Mononuclear cell (primary cell): Measurements from ENCODE around the gene RET. TPM values are rescaled to one million over a fixed set of nuclear protein-coding genes. Genes with fewer than 3 reads are reported as not detected.

Experiments
- H3K27me3 ChIP-seq: 2 replicates; pipeline ENCODE4 v1.6.0; 2011; ENCODE audit warnings: low read length, control low read depth; ENCODE audit not compliant: insufficient read depth
- H3K4me1 ChIP-seq: 2 replicates; pipeline ENCODE4 v1.5.1; 2011; ENCODE audit warnings: mild to moderate bottlenecking, low read length, control low read depth; ENCODE audit not compliant: insufficient read depth
- H3K4me3 ChIP-seq: 2 replicates; pipeline ENCODE4 v1.5.1; 2011; ENCODE audit warnings: mild to moderate bottlenecking, low read length, moderate library complexity
- H3K9me3 ChIP-seq: 2 replicates; pipeline ENCODE4 v1.5.1; 2011; ENCODE audit warnings: low read depth, mild to moderate bottlenecking, control low read depth, low read length
- total RNA-seq: library from RNA; depleted of rRNA; stranded (reverse); fragments of >200 nt; gene quantifications from one replicate; pipeline ENCODE4 v1.2.3, GENCODE V29; 2012

The RET gene
- total RNA-seq, 1 donor, result 0.63 TPM

GRCh38 chr10:43065234-43065633 lies 11.6 kb upstream of the RET start:
- H3K9me3 ChIP-seq, result no peaks in the 10 kb centered on the region
- H3K4me3 ChIP-seq, result no peak overlapping the region
- no peaks in the 10 kb centered on the region for H3K4me1 ChIP-seq
- no peaks in the 10 kb centered on the region for H3K27me3 ChIP-seq

DNA sequence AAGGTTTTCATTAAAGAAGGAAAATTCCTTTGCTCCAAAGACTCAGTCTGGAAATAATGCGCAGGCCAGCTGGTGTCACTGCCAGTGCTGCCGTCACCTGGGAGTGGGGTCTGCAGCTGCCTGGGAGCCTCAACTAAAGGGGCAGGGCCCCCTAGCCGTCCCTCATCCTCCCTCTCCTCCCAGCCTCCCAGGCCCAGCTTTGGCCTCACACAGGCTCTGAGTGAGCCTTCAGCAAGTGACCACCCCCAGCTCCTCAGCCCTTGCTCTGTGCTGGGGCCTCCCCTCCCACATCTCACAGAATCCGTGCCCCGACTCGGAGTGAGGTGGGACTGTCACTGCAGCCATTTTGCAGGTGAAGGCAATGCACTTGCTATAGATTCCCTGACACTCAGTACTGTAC lies 11.1 kb upstream of the RET start:
- Histone ChIP-seq H3K4me1 (no peaks in the 10 kb centered on the region), H3K27me3 (no peaks in the 10 kb centered on the region), H3K9me3 (no peaks in the 10 kb centered on the region), H3K4me3 (no peak overlapping the region)

- no peaks in the 10 kb centered on the region for H3K4me1 ChIP-seq
- H3K4me3 ChIP-seq, result no peak overlapping the region
- H3K9me3 ChIP-seq, result no peaks in the 10 kb centered on the region
- no peaks in the 10 kb centered on the region for H3K27me3 ChIP-seq
Observed at GRCh38 chr10:43066481-43066880, 10.4 kb upstream of the RET start.

GRCh38 chr10:43067391-43068135 lies 9.3 kb upstream of the RET start:
- no peaks in the 10 kb centered on the region for H3K27me3 ChIP-seq
- H3K4me1 ChIP-seq, result no peaks in the 10 kb centered on the region
- no peak overlapping the region for H3K4me3 ChIP-seq
- H3K9me3 ChIP-seq, result no peaks in the 10 kb centered on the region

DNA sequence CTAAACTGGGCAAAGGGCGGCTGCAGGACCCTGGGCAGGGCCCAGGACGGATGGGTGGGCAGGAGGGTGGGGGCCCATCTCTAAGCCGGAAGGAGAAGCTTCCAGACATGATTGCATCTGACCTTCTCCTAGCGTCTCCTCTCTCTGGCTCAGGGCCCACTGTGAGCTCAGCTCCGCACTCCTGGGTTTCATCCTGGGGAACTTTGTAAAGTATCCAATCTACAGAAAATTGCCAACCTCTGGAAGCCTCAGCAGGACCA lies 8.8 kb upstream of the RET start:
- H3K4me3 ChIP-seq, result no peak overlapping the region
- no peaks in the 10 kb centered on the region for H3K27me3 ChIP-seq
- no peaks in the 10 kb centered on the region for H3K4me1 ChIP-seq
- no peaks in the 10 kb centered on the region for H3K9me3 ChIP-seq

DNA sequence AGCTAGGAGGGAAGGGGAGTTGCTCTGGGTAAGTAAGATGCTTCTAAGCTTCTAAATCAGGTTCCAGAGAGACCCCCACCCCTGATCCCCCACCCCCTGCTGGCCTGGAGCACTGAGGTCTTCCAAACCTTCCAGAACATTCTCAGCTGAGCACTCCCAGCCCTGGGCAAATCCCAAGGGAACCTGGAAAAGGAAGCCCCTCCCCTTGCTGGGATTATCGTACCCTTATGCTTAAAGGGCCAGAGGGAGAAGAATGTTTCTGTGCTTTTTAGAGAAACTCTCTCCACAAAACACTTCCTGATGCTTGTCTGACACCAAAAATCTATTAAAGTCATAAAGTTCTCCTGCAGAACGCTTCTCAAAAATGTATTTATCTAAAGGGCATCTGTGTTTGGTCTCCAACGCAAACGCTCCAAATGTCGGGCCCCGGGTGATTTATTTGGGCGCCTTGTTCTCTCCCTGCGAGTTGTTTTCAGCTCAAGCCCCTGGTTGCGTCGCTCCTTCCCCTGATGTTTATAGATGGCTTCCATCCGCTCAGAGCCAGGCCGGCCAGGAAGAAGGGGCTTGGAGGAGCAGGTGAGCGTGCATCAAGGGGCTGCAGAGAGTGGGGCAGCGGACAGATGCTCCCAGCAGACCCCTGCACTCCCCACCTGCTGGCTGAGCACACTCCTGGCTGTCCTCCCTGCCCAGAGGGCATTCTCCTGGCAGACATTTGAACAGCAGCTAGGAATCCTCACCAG lies 8.2 kb upstream of the RET start:
- Histone ChIP-seq H3K9me3 (no peaks in the 10 kb centered on the region), H3K4me3 (no peak overlapping the region), H3K4me1 (no peaks in the 10 kb centered on the region), H3K27me3 (no peaks in the 10 kb centered on the region)

DNA sequence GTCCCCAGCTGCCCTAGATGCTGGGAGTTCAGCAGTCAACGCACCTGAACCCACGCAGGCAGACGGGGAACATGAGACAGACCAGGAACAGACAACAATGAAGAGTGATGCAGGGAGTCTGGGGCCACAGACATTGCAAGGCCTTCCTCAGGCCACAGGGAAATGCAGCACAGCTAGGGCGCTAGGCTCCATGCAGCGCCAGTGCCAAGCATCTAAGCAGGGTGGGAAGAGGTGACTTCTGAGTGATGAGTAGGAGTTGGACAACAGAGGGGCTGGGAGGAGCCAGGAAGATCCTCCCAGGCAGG lies 7.7 kb upstream of the RET start:
- Histone ChIP-seq H3K27me3 (no peaks in the 10 kb centered on the region), H3K9me3 (no peaks in the 10 kb centered on the region), H3K4me1 (no peaks in the 10 kb centered on the region), H3K4me3 (no peak overlapping the region)

DNA sequence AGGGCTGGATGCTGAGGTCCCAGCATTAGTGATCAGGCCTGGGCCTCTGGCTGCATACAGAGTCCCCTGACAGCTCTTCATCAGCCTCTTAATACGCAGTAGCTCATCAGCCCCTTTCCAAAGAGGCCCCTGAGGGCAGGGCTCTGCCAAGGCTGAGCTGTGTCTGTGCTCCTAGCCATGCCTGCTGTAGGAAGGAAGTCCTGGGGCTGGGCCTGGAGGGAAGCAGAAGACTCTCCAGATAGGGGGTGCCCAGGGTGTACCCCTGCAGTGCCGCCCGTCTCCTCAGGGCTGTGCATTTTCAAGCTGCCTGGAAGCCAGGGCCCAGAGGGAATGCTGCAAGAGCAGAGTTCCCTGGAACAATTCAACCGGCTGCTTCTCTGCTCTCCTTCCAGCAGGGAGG lies 7.3 kb upstream of the RET start:
- no peak overlapping the region for H3K4me3 ChIP-seq
- no peaks in the 10 kb centered on the region for H3K27me3 ChIP-seq
- H3K4me1 ChIP-seq, result no peaks in the 10 kb centered on the region
- no peaks in the 10 kb centered on the region for H3K9me3 ChIP-seq

DNA sequence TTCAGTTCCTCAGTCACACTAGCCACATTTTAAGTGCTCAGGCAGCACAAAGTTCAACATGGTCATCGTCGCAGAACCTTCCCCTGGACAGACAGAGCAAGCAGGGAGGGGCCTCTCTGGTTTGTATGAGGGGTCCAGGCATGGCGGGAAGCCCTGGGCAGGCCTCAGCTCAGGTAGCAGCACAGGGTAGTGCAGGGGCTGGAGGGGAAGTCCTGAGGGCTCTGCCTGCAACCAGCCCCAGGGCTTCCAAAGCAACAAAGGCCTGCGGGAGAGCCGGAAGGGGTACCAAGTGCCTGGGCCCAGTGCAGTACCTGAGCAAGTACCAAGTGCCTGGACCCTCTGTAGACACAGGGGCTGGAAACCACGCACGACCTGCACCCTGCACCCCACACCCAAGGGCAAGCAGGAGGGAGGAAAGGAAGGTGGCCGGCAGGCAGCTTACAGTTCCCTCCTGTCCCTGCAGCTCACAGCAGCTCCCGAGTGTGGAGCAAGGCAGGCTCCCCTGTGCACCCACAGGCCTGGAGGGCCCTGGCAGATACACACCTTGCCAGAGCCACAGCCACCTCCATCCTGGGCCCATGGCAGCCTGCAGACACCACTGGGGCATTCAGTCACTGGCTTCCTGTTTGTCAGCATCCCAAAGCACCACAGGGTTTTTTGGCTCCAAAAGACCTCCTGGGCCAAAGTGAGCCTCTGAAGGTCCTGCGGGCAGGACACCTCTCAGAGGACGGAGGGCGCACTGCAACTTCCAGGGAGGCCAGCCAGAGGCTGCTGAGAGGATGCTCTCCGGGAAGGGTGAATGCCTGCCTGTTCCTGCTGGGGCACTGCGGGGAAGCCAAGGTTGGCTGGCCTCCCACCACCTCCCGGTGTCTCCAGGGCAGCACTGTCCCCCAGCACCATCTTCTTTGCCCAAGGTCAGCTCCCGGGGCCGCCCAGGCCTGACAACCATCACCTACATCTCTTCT lies 6.5 kb upstream of the RET start:
- H3K4me1 ChIP-seq, result no peaks in the 10 kb centered on the region
- no peaks in the 10 kb centered on the region for H3K27me3 ChIP-seq
- no peaks in the 10 kb centered on the region for H3K9me3 ChIP-seq
- H3K4me3 ChIP-seq, result no peak overlapping the region

GRCh38 chr10:43071865-43072650 lies 4.8 kb upstream of the RET start:
- Histone ChIP-seq H3K27me3 (peaks cover 11% of the 10 kb centered on the region), H3K4me1 (peaks cover 3% of the 10 kb centered on the region), H3K9me3 (no peaks in the 10 kb centered on the region), H3K4me3 (no peak overlapping the region)

DNA sequence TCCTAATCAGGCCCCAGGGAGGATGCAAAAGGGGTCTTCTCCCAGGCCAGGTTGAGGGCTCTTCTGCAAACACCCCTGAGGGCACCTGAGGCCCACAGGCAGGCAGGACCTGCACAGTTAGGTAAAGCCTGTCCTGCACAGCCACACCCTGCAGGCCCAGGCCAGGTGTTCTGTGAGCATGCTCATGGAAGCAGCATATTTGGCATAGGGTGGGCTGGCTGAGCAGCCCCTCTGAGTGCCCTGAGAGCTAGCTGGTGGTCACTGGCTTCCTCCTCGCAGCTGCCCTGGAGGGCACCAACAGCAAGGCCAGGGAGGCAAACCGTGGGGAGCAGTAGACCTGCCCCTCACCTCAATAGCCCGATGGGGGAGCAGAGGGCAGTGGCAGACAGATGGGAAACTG lies 3.7 kb upstream of the RET start:
- no peak overlapping the region for H3K4me3 ChIP-seq
- H3K4me1 ChIP-seq, result peaks cover 3% of the 10 kb centered on the region
- H3K27me3 ChIP-seq, result peaks cover 18% of the 10 kb centered on the region
- H3K9me3 ChIP-seq, result no peaks in the 10 kb centered on the region

- H3K9me3 ChIP-seq, result no peaks in the 10 kb centered on the region
- peaks cover 3% of the 10 kb centered on the region for H3K4me1 ChIP-seq
- no peak overlapping the region for H3K4me3 ChIP-seq
- peaks cover 24% of the 10 kb centered on the region for H3K27me3 ChIP-seq
Observed at GRCh38 chr10:43073721-43074120, 3.1 kb upstream of the RET start.

GRCh38 chr10:43074409-43074808 lies 2.5 kb upstream of the RET start:
- Histone ChIP-seq H3K4me1 (peaks cover 3% of the 10 kb centered on the region), H3K9me3 (no peaks in the 10 kb centered on the region), H3K27me3 (peaks cover 27% of the 10 kb centered on the region), H3K4me3 (no peak overlapping the region)

DNA sequence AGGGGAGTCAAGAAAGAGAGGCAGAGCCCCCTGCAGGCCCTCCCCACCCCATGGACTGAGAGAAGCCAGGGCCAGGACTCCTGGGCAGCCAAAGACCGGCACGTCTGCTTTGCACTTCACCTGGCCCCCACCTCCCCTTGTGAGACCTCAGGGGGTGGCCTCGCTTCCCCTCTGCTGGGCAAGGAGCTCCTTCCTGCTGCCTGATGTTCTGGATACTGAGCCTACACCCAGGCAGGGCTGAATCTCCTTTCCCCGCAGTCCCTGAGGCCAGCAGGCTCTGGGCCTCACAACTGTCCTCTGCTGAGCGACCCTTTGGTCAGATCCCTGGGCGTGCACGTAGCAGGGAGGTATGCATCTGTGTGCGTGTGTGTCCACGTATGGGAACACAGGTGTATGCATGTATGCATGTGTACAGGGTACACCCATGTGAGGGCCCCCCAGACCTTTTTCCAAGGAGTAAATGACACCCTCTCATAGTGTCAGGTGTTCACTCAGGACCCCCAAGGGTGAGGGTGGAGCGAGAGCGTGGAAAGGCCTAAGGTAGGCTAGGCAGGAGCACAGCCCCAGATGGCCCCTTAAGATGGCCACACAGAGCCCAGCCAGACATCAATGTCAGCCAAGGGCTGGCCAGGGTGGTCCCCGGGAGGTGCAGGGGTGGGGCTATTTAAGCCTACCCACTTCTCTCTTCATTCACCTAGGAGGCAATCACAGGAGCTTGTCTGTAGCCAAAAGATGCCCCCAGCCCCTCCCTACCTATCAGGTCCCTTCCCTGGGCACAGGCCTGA lies 1.9 kb upstream of the RET start:
- H3K4me3 ChIP-seq, result no peak overlapping the region
- peaks cover 27% of the 10 kb centered on the region for H3K27me3 ChIP-seq
- peaks cover 3% of the 10 kb centered on the region for H3K4me1 ChIP-seq
- H3K9me3 ChIP-seq, result no peaks in the 10 kb centered on the region
